Myocyte (in vitro differentiated cells): ENCODE measurements around the gene NPPB. TPM values are rescaled to one million over a fixed set of nuclear protein-coding genes. Genes with fewer than 3 reads are reported as not detected.

ENCODE experiments used
- DNase-seq: peaks from one replicate; pipeline ENCODE4 v3.0.0-alpha.2; 2012; ENCODE audit warnings: low read depth
- total RNA-seq: library from RNA; depleted of rRNA; stranded (reverse); fragments of >200 nt; gene quantifications from 2 replicates; pipeline ENCODE4 v1.2.3, GENCODE V29; 2014

The NPPB gene
- total RNA-seq, 1 donor from 2014 or later = not detected

- peak; percentile 72 for DNase-seq
These were observed 475 bp upstream of the NPPB start for GRCh38 chr1:11858968-11859871.

GRCh38 chr1:11858158-11858557 is 587 bp downstream of the NPPB start:
- DNase-seq = no peak

GRCh38 chr1:11857164-11857851 is 1.4 kb downstream of the NPPB start:
- DNase-seq = no peak

- no peak for DNase-seq
These were observed 2.0 kb downstream of the NPPB start for GRCh38 chr1:11856698-11857097.

- DNase-seq = no peak
These were observed 3.3 kb downstream of the NPPB start for GRCh38 chr1:11855430-11855829.

- DNase-seq = no peak
These were observed 4.2 kb downstream of the NPPB start for GRCh38 chr1:11854519-11854918.

- DNase-seq = peak; percentile 90
These were observed 7.6 kb downstream of the NPPB start for GRCh38 chr1:11851180-11851579.

GRCh38 chr1:11850156-11850555 is 8.6 kb downstream of the NPPB start:
- DNase-seq = no peak

- no peak for DNase-seq
These were observed 10.4 kb downstream of the NPPB start for GRCh38 chr1:11848373-11848700.

- peak; percentile 89 for DNase-seq
These were observed 10.9 kb downstream of the NPPB start, which contains the start of gene NPPA for GRCh38 chr1:11847667-11848372. TSS of gene NPPA (minus strand) at chr1:11847783. CDS start at chr1:11847684, 99 bp downstream.

- peak; percentile 44 for DNase-seq
These were observed 13.0 kb downstream of the NPPB start for GRCh38 chr1:11845641-11846335.

- no peak for DNase-seq
These were observed 16.3 kb downstream of the NPPB start for GRCh38 chr1:11842154-11843041.

GRCh38 chr1:11841245-11842153 is 17.2 kb downstream of the NPPB start:
- DNase-seq = no peak

- no peak for DNase-seq
These were observed 18.7 kb downstream of the NPPB start for GRCh38 chr1:11839727-11840705.

- peak; percentile 54 for DNase-seq
These were observed 20.1 kb downstream of the NPPB start for GRCh38 chr1:11838349-11839272.

- DNase-seq = no peak
These were observed 20.9 kb downstream of the NPPB start for GRCh38 chr1:11837767-11838348.
